ENCODE results near the gene VAT1L. TPM values are rescaled to one million over a fixed set of nuclear protein-coding genes. Genes with fewer than 3 reads are reported as not detected.

Gene VAT1L
- total RNA-seq, 1 donor from 2014 or later = 0.67 TPM

- H3K9me3 Mint-ChIP-seq (ENCODE audit: low read depth) = no peaks in the 10 kb centered on the region
- no peak for DNase-seq (ENCODE audit: low spot score, unreplicated experiment)
- peaks cover 3% of the 10 kb centered on the region for H3K27me3 Mint-ChIP-seq
- H3K27ac Mint-ChIP-seq = no peak overlapping the region
- no peak overlapping the region for H3K4me3 Mint-ChIP-seq (ENCODE audit: low read depth)
- no peaks in the 10 kb centered on the region for H3K36me3 Mint-ChIP-seq (ENCODE audit: insufficient read depth)
- TF ChIP-seq CTCF (IDR thresholded peaks at IDR 0.05; ENCODE audit: unreplicated experiment) = no peak
- H3K4me1 Mint-ChIP-seq (ENCODE audit: low read depth) = peaks cover 13% of the 10 kb centered on the region
These were observed 56.4 kb downstream of the VAT1L start for GRCh38 chr16:77844801-77845200.

GRCh38 chr16:77849646-77850258 is 61.4 kb downstream of the VAT1L start:
- H3K4me3 Mint-ChIP-seq (ENCODE audit: low read depth) = no peak overlapping the region
- no peak for TF ChIP-seq CTCF (IDR thresholded peaks at IDR 0.05; ENCODE audit: unreplicated experiment)
- H3K36me3 Mint-ChIP-seq (ENCODE audit: insufficient read depth) = no peaks in the 10 kb centered on the region
- H3K4me1 Mint-ChIP-seq (ENCODE audit: low read depth) = peaks cover 2% of the 10 kb centered on the region
- H3K27me3 Mint-ChIP-seq = peaks cover 15% of the 10 kb centered on the region
- H3K9me3 Mint-ChIP-seq (ENCODE audit: low read depth) = no peaks in the 10 kb centered on the region
- no peak for DNase-seq (ENCODE audit: low spot score, unreplicated experiment)
- H3K27ac Mint-ChIP-seq = no peak overlapping the region

- Mint-ChIP-seq H3K4me3 (ENCODE audit: low read depth) (no peak overlapping the region), H3K36me3 (ENCODE audit: insufficient read depth) (no peaks in the 10 kb centered on the region), H3K9me3 (ENCODE audit: low read depth) (no peaks in the 10 kb centered on the region), H3K27me3 (peaks cover 13% of the 10 kb centered on the region), H3K27ac (no peak overlapping the region), H3K4me1 (ENCODE audit: low read depth) (peaks cover 2% of the 10 kb centered on the region)
- no peak for TF ChIP-seq CTCF (IDR thresholded peaks at IDR 0.05; ENCODE audit: unreplicated experiment)
- no peak for DNase-seq (ENCODE audit: low spot score, unreplicated experiment)
These were observed 62.4 kb downstream of the VAT1L start for GRCh38 chr16:77850636-77851333.

GRCh38 chr16:77853161-77853560 is 64.8 kb downstream of the VAT1L start:
- H3K4me1 Mint-ChIP-seq (ENCODE audit: low read depth) = peaks cover 4% of the 10 kb centered on the region
- no peak overlapping the region for H3K4me3 Mint-ChIP-seq (ENCODE audit: low read depth)
- no peaks in the 10 kb centered on the region for H3K9me3 Mint-ChIP-seq (ENCODE audit: low read depth)
- peaks cover 25% of the 10 kb centered on the region for H3K27me3 Mint-ChIP-seq
- TF ChIP-seq CTCF (IDR thresholded peaks at IDR 0.05; ENCODE audit: unreplicated experiment) = no peak
- no peak for DNase-seq (ENCODE audit: low spot score, unreplicated experiment)
- no peaks in the 10 kb centered on the region for H3K36me3 Mint-ChIP-seq (ENCODE audit: insufficient read depth)
- no peak overlapping the region for H3K27ac Mint-ChIP-seq

GRCh38 chr16:77856438-77857160 is 68.2 kb downstream of the VAT1L start:
- no peak for TF ChIP-seq CTCF (IDR thresholded peaks at IDR 0.05; ENCODE audit: unreplicated experiment)
- peaks cover 29% of the 10 kb centered on the region for H3K27me3 Mint-ChIP-seq
- H3K27ac Mint-ChIP-seq = no peak overlapping the region
- no peaks in the 10 kb centered on the region for H3K36me3 Mint-ChIP-seq (ENCODE audit: insufficient read depth)
- no peaks in the 10 kb centered on the region for H3K9me3 Mint-ChIP-seq (ENCODE audit: low read depth)
- peaks cover 2% of the 10 kb centered on the region for H3K4me1 Mint-ChIP-seq (ENCODE audit: low read depth)
- H3K4me3 Mint-ChIP-seq (ENCODE audit: low read depth) = no peak overlapping the region
- no peak for DNase-seq (ENCODE audit: low spot score, unreplicated experiment)
